Astrocyte of the cerebellum (primary cell): ENCODE results near the gene IGSF6.
"Not testable (repeated sequence)": the region's sequence is repeated elsewhere in the genome, so short reads cannot be mapped to it uniquely, and the experiment has no call there.

Source experiments
- DNase-seq: peaks from one replicate; pipeline ENCODE4 v3.0.0-alpha.2; 2011; ENCODE audit warnings: low read depth
- H3K4me3 ChIP-seq: 2 replicates; pipeline ENCODE4 v1.5.1; 2011; ENCODE audit warnings: mild to moderate bottlenecking, low read depth, low read length, moderate library complexity
- CTCF ChIP-seq: IDR thresholded peaks from 2 replicates; pipeline ENCODE4 v1.5.1; 2012; ENCODE audit warnings: low read length, low read depth, moderate library complexity, mild to moderate bottlenecking; ENCODE audit errors: missing control alignments
- in situ Hi-C: cut with HindIII; loops from 2 replicates; pipeline ENCODE4 v1.10.0; 2017; ENCODE audit warnings: low sequenced_read_pairs

IGSF6 gene

DNA sequence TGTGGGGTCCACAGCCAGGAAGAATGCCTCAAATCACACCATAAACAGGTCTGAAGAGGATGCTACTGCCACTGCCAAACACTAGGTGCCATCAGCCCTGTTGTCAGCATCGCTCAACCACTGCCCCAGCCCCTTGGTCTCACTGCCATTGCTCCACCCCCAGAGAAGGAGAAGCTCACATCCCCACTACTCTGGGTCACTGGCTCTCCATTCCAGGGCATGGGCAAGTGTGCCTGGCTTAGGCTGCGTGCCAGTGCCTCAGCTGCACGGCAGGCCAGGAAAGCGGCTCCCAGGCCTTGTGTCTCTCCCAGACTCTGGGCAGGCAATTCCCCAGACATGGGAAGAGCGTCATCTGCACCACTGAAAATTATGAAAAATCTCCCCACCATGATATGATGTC lies 1.2 kb upstream of the IGSF6 start:
- no peak for DNase-seq
- in situ Hi-C loops: no loop called here
- no peak for TF ChIP-seq CTCF
- no peak overlapping the region for H3K4me3 ChIP-seq

- DNase-seq: no peak
- TF ChIP-seq CTCF: no peak
- no peak overlapping the region for H3K4me3 ChIP-seq
- in situ Hi-C loops: no loop called here
Measured at GRCh38 chr16:21651515-21651914, 893 bp downstream of the IGSF6 start.

GRCh38 chr16:21650521-21650920 lies 1.9 kb downstream of the IGSF6 start:
- TF ChIP-seq CTCF: no peak
- no peak for DNase-seq
- in situ Hi-C loops: no loop called here

GRCh38 chr16:21649826-21650406 lies 2.5 kb downstream of the IGSF6 start:
- DNase-seq, H3K4me3 ChIP-seq: not testable (repeated sequence)
- in situ Hi-C loops: loop anchor here (5.0 kb wide), 2 partner anchors 57 to 68 kb away; no protein-coding TSS in a partner anchor

More at GRCh38 chr16:21650521-21650920, 1.9 kb downstream of the IGSF6 start:
- no peak overlapping the region for H3K4me3 ChIP-seq

DNA sequence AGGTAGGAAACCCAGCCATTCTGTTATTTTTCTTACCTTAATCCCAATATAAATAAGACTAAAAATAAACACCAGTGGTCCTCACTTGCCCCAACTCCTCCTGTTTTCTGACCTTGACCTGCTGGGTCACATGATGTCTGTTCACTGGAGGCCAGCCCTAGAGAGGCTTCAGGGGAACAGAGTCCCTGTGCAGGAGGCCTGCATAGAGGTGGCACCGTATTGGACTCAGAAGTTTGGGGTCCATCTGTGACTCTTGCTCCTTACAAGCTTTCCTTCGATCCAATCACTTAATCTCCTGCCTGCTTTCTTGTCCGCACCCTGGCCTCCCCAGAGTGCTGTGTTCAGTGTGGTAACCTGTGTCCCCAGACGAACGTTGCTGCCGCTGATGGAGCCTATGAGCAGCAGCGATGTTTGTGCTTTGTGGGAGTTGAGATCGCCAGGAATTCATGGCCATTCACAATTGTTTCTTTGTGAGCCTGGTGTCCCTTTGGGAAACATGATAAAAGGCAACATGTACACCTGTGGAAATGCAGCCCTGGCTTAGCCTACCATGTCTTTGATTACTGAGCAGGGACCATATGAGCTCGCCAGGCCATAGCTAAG lies 4.7 kb downstream of the IGSF6 start:
- no peak overlapping the region for H3K4me3 ChIP-seq
- no peak for TF ChIP-seq CTCF
- no peak for DNase-seq
- in situ Hi-C loops: loop anchor here (5.0 kb wide), 2 partner anchors 60 to 65 kb away; no protein-coding TSS in a partner anchor

GRCh38 chr16:21646721-21647561 lies 5.5 kb downstream of the IGSF6 start:
- DNase-seq: no peak
- H3K4me3 ChIP-seq: no peak overlapping the region
- no peak for TF ChIP-seq CTCF
- in situ Hi-C loops: loop anchor here (5.0 kb wide), 2 partner anchors 60 to 65 kb away; no protein-coding TSS in a partner anchor
